Heart right ventricle (tissue), 16 donors: ENCODE results near the gene LPP. TPM values are rescaled to one million over a fixed set of nuclear protein-coding genes. Genes with fewer than 3 reads are reported as not detected.

Experiments used
- ATAC-seq, 8 donors: fragments of 200-7000 bp; cut with Tn5 transposase; one replicate each; pipeline ENCODE4 v1.9.1; 2020; ENCODE audit warnings: mild to moderate bottlenecking in 8 of 8, moderate library complexity in 8 of 8, moderate number of reproducible peaks in 1 of 8
- DNase-seq, 2 donors: peaks; one replicate each; pipeline ENCODE4 v3.0.0-alpha.2; 2020
- H3K27ac ChIP-seq, 10 donors: fragments of 200-600 bp; sonication (generic) in 2 of 10; one replicate each; pipeline versions ENCODE4 v1.5.0 to v1.8.0; 2020 to 2022; ENCODE audit warnings: mild to moderate bottlenecking in 3 of 10
- H3K27me3 ChIP-seq, 7 donors: fragments of 200-600 bp; one replicate each; pipeline ENCODE4 v1.8.0; 2021 to 2022; ENCODE audit warnings: mild to moderate bottlenecking in 2 of 7
- H3K36me3 ChIP-seq, 9 donors: fragments of 200-600 bp; sonication (generic) in 1 of 9; one replicate each; pipeline versions ENCODE4 v1.5.0 to v1.8.0; 2020 to 2022; ENCODE audit warnings: mild to moderate bottlenecking in 2 of 9
- H3K4me1 ChIP-seq, 9 donors: fragments of 200-600 bp; sonication (generic) in 1 of 9; one replicate each; pipeline versions ENCODE4 v1.5.0 to v1.8.0; 2020 to 2022; ENCODE audit warnings: mild to moderate bottlenecking in 4 of 9
- H3K4me3 ChIP-seq, 10 donors: fragments of 200-600 bp; sonication (generic) in 2 of 10; one replicate each; pipeline versions ENCODE4 v1.5.0 to v1.8.0; 2020 to 2022; ENCODE audit warnings: mild to moderate bottlenecking in 7 of 10, moderate library complexity in 2 of 10
- H3K9me3 ChIP-seq, 11 donors: fragments of 200-600 bp in 10 of 11; sonication (generic) in 2 of 11; one replicate each; pipeline versions ENCODE4 v1.5.0 to v1.8.0; 2013 to 2022; ENCODE audit warnings: mild to moderate bottlenecking in 2 of 11, control low read depth in 1 of 11, moderate library complexity in 1 of 11
- CTCF ChIP-seq, 9 donors: fragments of 200-600 bp; sonication (generic) in 2 of 9; IDR thresholded peaks; one replicate each; pipeline versions ENCODE4 v1.5.0 to v1.8.0; 2021 to 2022; ENCODE audit warnings: antibody characterized with exemption in 9 of 9, mild to moderate bottlenecking in 5 of 9, moderate library complexity in 1 of 9
- WGBS, 2 donors: extraction: QIAGEN DNeasy Blood & Tissue Kit; methylation state at CpG; one replicate each; pipeline ENCODE4 v1.1.7; 2013; ENCODE audit warnings: inconsistent platforms in 1 of 2; 5-methylcytosine and 5-hydroxymethylcytosine counted together
- intact Hi-C, 10 donors: fragments of 100-400 bp; cut with DNase I; formaldehyde crosslinking; loops; one replicate each; pipeline versions ENCODE4 v1.11.1 to v1.14.2; 2022
- polyA plus RNA-seq, 2 donors: library from polyadenylated mRNA; stranded (reverse); fragments of 200-250 nt; gene quantifications; one replicate each; pipeline ENCODE4 v1.2.3, GENCODE V29; 2013
- total RNA-seq, 10 donors: library from RNA; stranded (reverse); fragmentation: NEBNext Ultra II Directional in 3 of 10; extraction: Animal tissue kit (Norgen Biotek cat#: 25700) in 3 of 10; gene quantifications; one replicate each; pipeline versions ENCODE4 v1.2.1 to v1.2.4, GENCODE V29; 2021 to 2023
- donor health status: Arrhythmogenic right ventricular cardiomyopathy.
- donor health status: ischemic (EF 13 %, LVEDD 7.1; RV severe dilation, severe dysfunction).
- donor health status: healthy with polysubstance abuse.
- donor health status: DM: no; HTN: yes; CAD: no.
- donor health status: DM: no; HTN: no; CAD: no.
- donor health status: ischemic (EF 25% LVEDD 6.9; RV normal size, moderate dysfunction).
- donor health status: ischemic (EF 25% LVEDD 5.7; RV mildly dilated, moderate dysfunction).
- donor health status: healthy.
- donor health status: DM: yes; HTN: yes; CAD: no.
- donor health status: Ischemic cardiomyopathy.
- donor health status: ischemic (EF 35%, LVEDD 5.7; RV mildly dilated, moderate dysfunction).
- donor health status: nonischemic (EF 11% LVEDD 7.7; RV severe dilation, severe dysfunction).
- donor health status: DM: yes; HTN: yes; CAD: no.
- donor health status: PGD.
- donor health status: ischemic (EF 29% LVEDD 5.4; RV normal size, mild dysfunction).
- donor health status: nonischemic (EF 23%, LVEDD 6.1; RV moderate dilation, normal function).

Gene LPP
- total and polyA plus RNA-seq, 12 donors: 8.5 to 188 (median 140) TPM

GRCh38 chr3:188760408-188760807, 606.5 kb downstream of the LPP start:
- no peak overlapping the region for H3K27ac ChIP-seq
- TF ChIP-seq CTCF (IDR thresholded peaks at IDR 0.05): no peak
- ATAC-seq: no peak
- no peak overlapping the region for H3K4me3 ChIP-seq
- peaks cover 0 to 24% (median 0%) of the 10 kb centered on the region in 9 donors for H3K36me3 ChIP-seq
- H3K27me3 ChIP-seq: no peaks in the 10 kb centered on the region
- intact Hi-C loops: loop anchor here in 1 of 10 donors (10.0 kb wide), 1 partner anchor 814 kb away; no protein-coding TSS in a partner anchor
- DNase-seq: no peak
- peaks cover 0 to 13% (median 11%) of the 10 kb centered on the region in 9 donors for H3K4me1 ChIP-seq
- no peaks in the 10 kb centered on the region for H3K9me3 ChIP-seq
- WGBS, 2 donors: 65 to 95% methylated on average over 3 of the region's 3 CpGs

GRCh38 chr3:188761439-188761838, 607.5 kb downstream of the LPP start:
- Histone ChIP-seq H3K27ac (no peak overlapping the region), H3K27me3 (no peaks in the 10 kb centered on the region), H3K4me3 (no peak overlapping the region), H3K4me1 (peaks cover 0 to 13% (median 11%) of the 10 kb centered on the region in 9 donors), H3K36me3 (peaks cover 0 to 24% (median 0%) of the 10 kb centered on the region in 9 donors), H3K9me3 (no peaks in the 10 kb centered on the region)
- ATAC-seq: no peak
- intact Hi-C loops: loop anchor here in 1 of 10 donors (10.0 kb wide), 1 partner anchor 813 kb away; no protein-coding TSS in a partner anchor
- WGBS, 2 donors: 78 to 87% methylated on average over 6 of the region's 6 CpGs
- no peak for TF ChIP-seq CTCF (IDR thresholded peaks at IDR 0.05)
- no peak for DNase-seq

- TF ChIP-seq CTCF (IDR thresholded peaks at IDR 0.05): no peak
- no peak for DNase-seq
- intact Hi-C loops: loop anchor here in 1 of 10 donors (10.0 kb wide), 1 partner anchor 813 kb away; no protein-coding TSS in a partner anchor
- no peaks in the 10 kb centered on the region for H3K9me3 ChIP-seq
- no peak overlapping the region for H3K27ac ChIP-seq
- peaks cover 0 to 24% (median 0%) of the 10 kb centered on the region in 9 donors for H3K36me3 ChIP-seq
- WGBS, 2 donors: 93 to 97% methylated on average over 3 of the region's 3 CpGs
- peaks cover 0 to 13% (median 11%) of the 10 kb centered on the region in 9 donors for H3K4me1 ChIP-seq
- ATAC-seq: no peak
- H3K4me3 ChIP-seq: no peak overlapping the region
- no peaks in the 10 kb centered on the region for H3K27me3 ChIP-seq
These were observed 608.0 kb downstream of the LPP start for GRCh38 chr3:188761964-188762363.

GRCh38 chr3:188764609-188765008, 610.7 kb downstream of the LPP start:
- ATAC-seq (peak in 2 of 8 donors; percentile 41 to 70), DNase-seq (no peak)
- H3K4me1 ChIP-seq: peaks cover 0 to 15% (median 11%) of the 10 kb centered on the region in 9 donors
- no peak overlapping the region for H3K27ac ChIP-seq
- no peaks in the 10 kb centered on the region for H3K9me3 ChIP-seq
- H3K36me3 ChIP-seq: peaks cover 0 to 24% (median 0%) of the 10 kb centered on the region in 9 donors
- no peaks in the 10 kb centered on the region for H3K27me3 ChIP-seq
- intact Hi-C loops: loop anchor here in 1 of 10 donors (10.0 kb wide), 1 partner anchor 810 kb away; no protein-coding TSS in a partner anchor
- WGBS, 2 donors: 100% methylated on average over 1 of the region's 1 CpG
- no peak for TF ChIP-seq CTCF (IDR thresholded peaks at IDR 0.05)
- no peak overlapping the region for H3K4me3 ChIP-seq
